HepG2 (cell line): ENCODE measurements around the gene RAB30. TPM values are rescaled to one million over a fixed set of nuclear protein-coding genes. Genes with fewer than 3 reads are reported as not detected.

ENCODE experiments used
- CBFB ChIP-seq: sonication (generic); formaldehyde crosslinking; IDR thresholded peaks from 2 replicates; pipeline ENCODE4 v1.4.0; 2020; ENCODE audit warnings: missing genetic modification reagents
- ELF3 ChIP-seq: IDR thresholded peaks from 2 replicates; pipeline ENCODE4 v1.6.1; 2016; ENCODE audit warnings: missing genetic modification reagents, missing compliant biosample characterization
- HMGA1 ChIP-seq: sonication (generic); formaldehyde crosslinking; conservative IDR thresholded peaks from 2 replicates; pipeline ENCODE4 v1.4.0; 2020; ENCODE audit warnings: missing genetic modification reagents
- HMGXB3 ChIP-seq: sonication (generic); formaldehyde crosslinking; IDR thresholded peaks from 2 replicates; pipeline ENCODE4 v1.4.0; 2020; ENCODE audit warnings: missing genetic modification reagents, borderline replicate concordance
- NR2F2 ChIP-seq: IDR thresholded peaks from 2 replicates; pipeline ENCODE4 v1.6.1; 2012; ENCODE audit warnings: low read depth, inconsistent platforms, borderline replicate concordance
- POGK ChIP-seq: sonication (generic); formaldehyde crosslinking; conservative IDR thresholded peaks from 2 replicates; pipeline ENCODE4 v1.8.0; 2022; ENCODE audit warnings: mild to moderate bottlenecking, moderate library complexity, missing genetic modification reagents
- SP2 ChIP-seq: sonication (generic); formaldehyde crosslinking; IDR thresholded peaks from 2 replicates; pipeline ENCODE4 v1.5.1; 2020; ENCODE audit warnings: mild to moderate bottlenecking, missing genetic modification reagents
- ZBTB38 ChIP-seq: sonication (generic); formaldehyde crosslinking; IDR thresholded peaks from 2 replicates; pipeline ENCODE4 v1.5.1; 2020; ENCODE audit warnings: mild to moderate bottlenecking, missing genetic modification reagents
- ZNF367 ChIP-seq: sonication (generic); formaldehyde crosslinking; IDR thresholded peaks from 2 replicates; pipeline ENCODE4 v1.4.0; 2020; ENCODE audit warnings: missing genetic modification reagents, borderline replicate concordance
- ZNF564 ChIP-seq: sonication (generic); formaldehyde crosslinking; IDR thresholded peaks from 2 replicates; pipeline ENCODE4 v1.8.1; 2023; ENCODE audit warnings: mild to moderate bottlenecking, missing genetic modification reagents
- ZNF570 ChIP-seq: sonication (generic); formaldehyde crosslinking; IDR thresholded peaks from 2 replicates; pipeline ENCODE4 v1.4.0; 2020; ENCODE audit warnings: mild to moderate bottlenecking, missing genetic modification reagents, borderline replicate concordance
- ZNF740 ChIP-seq: sonication (generic); formaldehyde crosslinking; IDR thresholded peaks from 2 replicates; pipeline ENCODE4 v1.4.0; 2020; ENCODE audit warnings: missing genetic modification reagents
- ZNF800 ChIP-seq: sonication (generic); formaldehyde crosslinking; IDR thresholded peaks from 2 replicates; pipeline ENCODE4 v1.4.0; 2020; ENCODE audit warnings: missing genetic modification reagents
- ZSCAN21 ChIP-seq: sonication (generic); formaldehyde crosslinking; IDR thresholded peaks from 2 replicates; pipeline ENCODE4 v1.8.0; 2022; ENCODE audit warnings: mild to moderate bottlenecking, missing genetic modification reagents, moderate library complexity, borderline replicate concordance
- ZSCAN29 ChIP-seq: sonication (generic); formaldehyde crosslinking; conservative IDR thresholded peaks from 2 replicates; pipeline ENCODE4 v1.4.0; 2020; ENCODE audit warnings: mild to moderate bottlenecking, missing genetic modification reagents
- ZUFSP ChIP-seq: sonication (generic); formaldehyde crosslinking; IDR thresholded peaks from 2 replicates; pipeline ENCODE4 v1.9.0; 2021; ENCODE audit warnings: missing genetic modification reagents, mild to moderate bottlenecking, borderline replicate concordance
- polyA plus RNA-seq, 8 experiments: library from polyadenylated mRNA; depleted of rRNA in 3 of 8; stranded (reverse) in 7 of 8; unstranded in 1 of 8; fragments of >200 nt; fragmentation: Illumina TruSeq in 4 of 8; extraction: Trizol in 4 of 8; gene quantifications; 2 replicates each; pipeline versions ENCODE4 v1.2.1 to v1.2.3, GENCODE V29; 2011 to 2016; ENCODE audit warnings: low read depth in 4 of 8, missing spikeins in 1 of 8, mixed read lengths in 1 of 8; ENCODE audit not compliant: insufficient read depth in 1 of 8
- total RNA-seq, 5 experiments: library from RNA; depleted of rRNA; stranded (reverse); fragments of >200 nt; fragmentation: Illumina TruSeq; extraction: Trizol; gene quantifications; 2 replicates each; pipeline ENCODE4 v1.2.3, GENCODE V29; 2016; ENCODE audit warnings: low read depth in 1 of 5

Gene RAB30
- total and polyA plus RNA-seq, 2 of the 13 experiments (the other 11 are each of a cell fraction or from before 2014, with no cell fraction given) = 3.7 to 5.0 TPM

- no peak for TF ChIP-seq ZNF740
- TF ChIP-seq SP2 = no peak
- TF ChIP-seq POGK = no peak; the same call in 1 of the 2 replicates
- TF ChIP-seq ZNF564 (CRISPR knock-in tag) = no peak
- 0 out of 2 replicates have a peak, but pooled peaks have one; percentile 32 for TF ChIP-seq ZBTB38
- no peak for TF ChIP-seq HMGA1
- no peak for TF ChIP-seq ZNF570 (CRISPR knock-in tag)
- TF ChIP-seq ZUFSP = no peak
- no peak for TF ChIP-seq HMGXB3 (CRISPR knock-in tag)
- peak; percentile 75 for TF ChIP-seq ELF3
- TF ChIP-seq ZNF367 = no peak
- no peak for TF ChIP-seq ZSCAN21
- TF ChIP-seq CBFB (CRISPR knock-in tag) = 0 out of 2 replicates have a peak, but pooled peaks have one; percentile 42
- peak; percentile 91 for TF ChIP-seq NR2F2
- TF ChIP-seq ZNF800 (CRISPR knock-in tag) = peak; percentile 55; the same call in 1 of the 2 replicates
- peak; percentile 59; the same call in 1 of the 2 replicates for TF ChIP-seq ZSCAN29
Observed at GRCh38 chr11:83007909-83008580, 63.7 kb downstream of the RAB30 start (continued).
